OCI-LY1 (cell line): ENCODE results near the gene TANC1.

Source experiments
- H2AFZ ChIP-seq: fragments of 200-600 bp; sonication (generic), shearing (Covaris generic); 2 replicates; pipeline ENCODE4 v1.6.0; 2014; ENCODE audit warnings: antibody characterized with exemption, mild to moderate bottlenecking, low read length
- H3F3A ChIP-seq: fragments of 200-600 bp; sonication (generic), shearing (Covaris generic); 2 replicates; pipeline ENCODE4 v1.6.0; 2014; ENCODE audit warnings: mild to moderate bottlenecking, antibody characterized with exemption, low read length, moderate library complexity; ENCODE audit not compliant: insufficient read depth
- H3K27ac ChIP-seq: fragments of 200-600 bp; sonication (generic); 2 replicates; pipeline ENCODE4 v1.5.1; 2014; ENCODE audit warnings: low read length, mixed run types, mild to moderate bottlenecking, low read depth; ENCODE audit not compliant: poor library complexity, severe bottlenecking
- H3K27me3 ChIP-seq: fragments of 200-600 bp; sonication (generic); 2 replicates; pipeline ENCODE4 v1.6.0; 2014; ENCODE audit warnings: antibody characterized with exemption, mild to moderate bottlenecking, low read length, moderate library complexity; ENCODE audit not compliant: insufficient read depth
- H3K36me3 ChIP-seq: fragments of 200-600 bp; sonication (generic); 2 replicates; pipeline ENCODE4 v1.6.1; 2014; ENCODE audit warnings: mild to moderate bottlenecking, antibody characterized with exemption, low read length, moderate library complexity, mixed read lengths; ENCODE audit not compliant: insufficient read depth
- H3K4me1 ChIP-seq: fragments of 200-600 bp; sonication (generic); 2 replicates; pipeline ENCODE4 v1.5.1; 2014; ENCODE audit warnings: mild to moderate bottlenecking, low read length, moderate library complexity; ENCODE audit not compliant: insufficient read depth, severe bottlenecking
- H3K4me2 ChIP-seq: fragments of 200-600 bp; sonication (generic), shearing (Covaris generic); 2 replicates; pipeline ENCODE4 v1.6.1; 2014; ENCODE audit warnings: low read length
- H3K4me3 ChIP-seq: fragments of 200-600 bp; sonication (generic); 2 replicates; pipeline ENCODE4 v1.5.1; 2014; ENCODE audit warnings: low read length, low read depth, mild to moderate bottlenecking, mixed read lengths; ENCODE audit not compliant: poor library complexity, severe bottlenecking
- H3K79me2 ChIP-seq: fragments of 200-600 bp; shearing (Covaris generic); 2 replicates; pipeline ENCODE4 v1.6.1; 2016; ENCODE audit warnings: mixed run types, low read length, mixed read lengths; ENCODE audit not compliant: insufficient read depth
- H3K9ac ChIP-seq: fragments of 200-600 bp; sonication (generic), shearing (Covaris generic); 2 replicates; pipeline ENCODE4 v1.6.1; 2014; ENCODE audit warnings: mild to moderate bottlenecking, low read length, mixed read lengths
- H3K9me2 ChIP-seq: fragments of 200-600 bp; sonication (generic), shearing (Covaris generic); 2 replicates; pipeline ENCODE4 v1.6.1; 2014; ENCODE audit warnings: low read depth, mild to moderate bottlenecking, low read length, mixed read lengths
- H3K9me3 ChIP-seq: fragments of 200-600 bp; shearing (Covaris generic); 2 replicates; pipeline ENCODE4 v1.6.1; 2014; ENCODE audit warnings: low read length, mixed read lengths
- H4K20me1 ChIP-seq: fragments of 200-600 bp; sonication (generic), shearing (Covaris generic); 2 replicates; pipeline ENCODE4 v1.6.0; 2016; ENCODE audit warnings: mild to moderate bottlenecking, low read length; ENCODE audit not compliant: insufficient read depth
- CTCF ChIP-seq: fragments of 200-600 bp; sonication (generic), shearing (Covaris generic); IDR thresholded peaks from 2 replicates; pipeline ENCODE4 v1.5.1; 2017; ENCODE audit warnings: mild to moderate bottlenecking, antibody characterized with exemption, low read length, moderate library complexity, mixed read lengths
- EZH2 ChIP-seq: fragments of 200-600 bp; sonication (generic), shearing (Covaris generic); IDR thresholded peaks from 2 replicates; pipeline ENCODE4 v1.8.0; 2017; ENCODE audit warnings: borderline replicate concordance, mixed run types, mild to moderate bottlenecking, antibody characterized with exemption, low read length, moderate library complexity, mixed read lengths

TANC1 gene

DNA sequence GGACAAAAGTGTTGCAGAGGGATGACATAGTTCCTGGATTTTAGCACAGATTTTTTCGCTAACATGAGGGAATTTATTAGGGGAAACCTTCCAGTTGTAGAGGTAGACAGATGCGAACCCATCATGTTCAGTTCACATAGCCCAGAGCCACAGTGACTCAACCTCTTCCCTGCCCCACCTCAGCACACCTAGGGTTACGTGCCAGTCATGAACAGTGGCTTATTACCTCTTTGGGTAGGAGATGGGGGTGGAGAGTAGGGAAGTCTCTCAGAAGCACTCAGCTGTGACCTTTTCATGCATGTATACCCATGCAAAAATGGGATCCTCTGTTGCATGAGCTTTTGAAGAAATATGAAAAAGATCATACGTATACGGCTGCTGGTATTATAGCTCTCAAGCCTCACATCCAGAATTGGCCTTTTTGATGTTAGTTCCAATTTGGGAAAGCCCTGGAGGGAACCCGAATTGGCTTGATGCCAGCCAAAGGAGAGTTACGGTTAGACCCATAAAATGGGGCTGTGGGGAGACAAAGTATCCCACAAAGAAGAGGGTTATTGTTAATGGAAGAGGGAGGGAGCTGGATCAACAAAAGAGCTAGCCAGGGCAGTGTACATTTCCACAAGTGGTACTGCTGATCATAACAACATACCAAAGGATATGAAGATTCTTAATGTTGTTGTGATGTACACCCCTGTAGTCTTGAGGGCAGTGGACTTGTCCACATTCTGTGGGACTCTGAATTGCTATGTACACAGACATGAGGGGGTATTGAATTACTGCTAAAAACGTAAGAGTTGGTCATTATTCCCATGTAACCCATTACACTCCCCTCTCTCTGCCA is 4.9 kb downstream of the TANC1 start:
- no peaks in the 10 kb centered on the region for H4K20me1 ChIP-seq
- TF ChIP-seq CTCF (no peak), EZH2 (no peak)
- H3K4me1 ChIP-seq, result no peaks in the 10 kb centered on the region
- H2AFZ ChIP-seq, result no peak overlapping the region
- H3K4me3 ChIP-seq, result no peak overlapping the region
- H3K79me2 ChIP-seq, result no peaks in the 10 kb centered on the region
- H3K36me3 ChIP-seq, result no peaks in the 10 kb centered on the region
- no peak overlapping the region for H3K4me2 ChIP-seq
- no peaks in the 10 kb centered on the region for H3K9me3 ChIP-seq
- H3K27ac ChIP-seq, result no peak overlapping the region
- no peak overlapping the region for H3K9ac ChIP-seq
- no peaks in the 10 kb centered on the region for H3K27me3 ChIP-seq
- no peaks in the 10 kb centered on the region for H3F3A ChIP-seq
- no peaks in the 10 kb centered on the region for H3K9me2 ChIP-seq

- H4K20me1 ChIP-seq, result no peaks in the 10 kb centered on the region
- no peak overlapping the region for H3K4me3 ChIP-seq
- H3K36me3 ChIP-seq, result no peaks in the 10 kb centered on the region
- no peaks in the 10 kb centered on the region for H3F3A ChIP-seq
- no peaks in the 10 kb centered on the region for H3K27me3 ChIP-seq
- no peaks in the 10 kb centered on the region for H3K9me2 ChIP-seq
- no peak overlapping the region for H2AFZ ChIP-seq
- H3K4me1 ChIP-seq, result no peaks in the 10 kb centered on the region
- no peaks in the 10 kb centered on the region for H3K79me2 ChIP-seq
- no peak overlapping the region for H3K27ac ChIP-seq
- no peaks in the 10 kb centered on the region for H3K9me3 ChIP-seq
- no peak overlapping the region for H3K4me2 ChIP-seq
- no peak for TF ChIP-seq EZH2
- TF ChIP-seq CTCF, result no peak
- no peak overlapping the region for H3K9ac ChIP-seq
Measured at GRCh38 chr2:158975271-158975921, 7.0 kb downstream of the TANC1 start.

DNA sequence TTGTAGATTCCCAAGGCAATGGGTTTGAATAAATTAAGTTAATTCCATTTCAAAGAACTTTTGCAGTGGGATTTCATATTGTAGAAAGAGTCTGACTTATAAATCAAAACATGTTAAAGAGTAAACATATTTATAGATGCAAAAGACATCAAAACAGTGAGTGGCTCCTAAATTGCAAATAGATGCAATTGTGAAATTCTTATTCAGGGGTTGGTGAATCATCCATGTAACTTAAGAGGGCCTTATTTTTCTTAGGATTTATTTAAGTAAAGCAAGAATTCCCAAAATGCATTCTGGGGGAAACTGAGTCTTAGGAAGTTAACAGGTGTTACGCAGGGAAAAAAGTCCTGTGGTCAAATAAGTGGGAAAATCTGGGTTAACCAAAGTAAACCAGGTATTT is 11.3 kb downstream of the TANC1 start:
- no peak for TF ChIP-seq EZH2
- TF ChIP-seq CTCF, result no peak
- Histone ChIP-seq H2AFZ (no peak overlapping the region), H3K36me3 (no peaks in the 10 kb centered on the region), H3K9ac (no peak overlapping the region), H3K4me2 (no peak overlapping the region), H3K9me2 (no peaks in the 10 kb centered on the region), H4K20me1 (no peaks in the 10 kb centered on the region), H3K27me3 (no peaks in the 10 kb centered on the region), H3K4me1 (no peaks in the 10 kb centered on the region), H3K79me2 (no peaks in the 10 kb centered on the region), H3K4me3 (no peak overlapping the region), H3K9me3 (no peaks in the 10 kb centered on the region), H3F3A (no peaks in the 10 kb centered on the region), H3K27ac (no peak overlapping the region)
